ENCODE results near the gene C16orf95.

DNA sequence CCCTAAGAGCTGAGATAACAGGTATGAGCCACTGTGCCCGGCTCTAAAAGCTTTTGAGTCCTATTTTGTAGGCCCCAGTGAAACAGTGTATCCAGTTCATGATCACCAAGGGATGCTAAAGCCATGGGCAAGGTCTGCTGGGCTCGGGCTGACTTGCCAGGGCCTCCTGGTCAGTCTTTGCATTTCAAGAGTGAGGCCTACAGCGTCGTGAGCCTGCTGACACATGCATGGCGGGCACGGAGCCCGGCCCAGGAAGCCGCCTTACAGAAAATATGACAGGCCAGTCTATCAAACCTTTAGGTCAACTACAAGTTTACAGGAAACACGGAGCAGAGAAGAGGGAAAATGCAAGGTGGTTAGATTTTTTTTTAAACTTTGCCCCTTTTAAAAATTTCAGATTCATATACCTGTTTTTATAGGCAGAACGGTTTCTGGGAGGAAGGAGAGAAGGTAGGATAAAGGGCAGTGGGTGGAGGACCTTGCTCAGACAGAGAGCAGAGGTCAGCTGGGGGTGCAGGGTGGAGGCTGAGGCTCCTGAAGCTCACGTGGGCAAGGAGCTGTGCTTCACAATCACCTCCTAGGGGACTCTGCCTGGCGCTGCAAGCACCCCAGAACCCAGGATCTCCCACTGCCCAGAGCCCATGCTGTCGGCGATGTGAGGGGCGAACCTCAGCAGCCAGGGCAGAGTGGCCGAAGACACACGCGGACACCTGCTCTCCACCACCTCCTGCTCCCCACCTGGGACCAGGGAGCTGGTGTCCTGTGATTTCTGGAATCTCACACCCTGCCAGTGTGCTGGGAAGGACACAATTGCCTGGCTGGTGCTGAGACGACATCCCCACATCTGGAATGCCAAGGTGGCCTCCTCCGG lies 21.3 kb downstream of the C16orf95 start:
- TF ChIP-seq, protein P1, sequence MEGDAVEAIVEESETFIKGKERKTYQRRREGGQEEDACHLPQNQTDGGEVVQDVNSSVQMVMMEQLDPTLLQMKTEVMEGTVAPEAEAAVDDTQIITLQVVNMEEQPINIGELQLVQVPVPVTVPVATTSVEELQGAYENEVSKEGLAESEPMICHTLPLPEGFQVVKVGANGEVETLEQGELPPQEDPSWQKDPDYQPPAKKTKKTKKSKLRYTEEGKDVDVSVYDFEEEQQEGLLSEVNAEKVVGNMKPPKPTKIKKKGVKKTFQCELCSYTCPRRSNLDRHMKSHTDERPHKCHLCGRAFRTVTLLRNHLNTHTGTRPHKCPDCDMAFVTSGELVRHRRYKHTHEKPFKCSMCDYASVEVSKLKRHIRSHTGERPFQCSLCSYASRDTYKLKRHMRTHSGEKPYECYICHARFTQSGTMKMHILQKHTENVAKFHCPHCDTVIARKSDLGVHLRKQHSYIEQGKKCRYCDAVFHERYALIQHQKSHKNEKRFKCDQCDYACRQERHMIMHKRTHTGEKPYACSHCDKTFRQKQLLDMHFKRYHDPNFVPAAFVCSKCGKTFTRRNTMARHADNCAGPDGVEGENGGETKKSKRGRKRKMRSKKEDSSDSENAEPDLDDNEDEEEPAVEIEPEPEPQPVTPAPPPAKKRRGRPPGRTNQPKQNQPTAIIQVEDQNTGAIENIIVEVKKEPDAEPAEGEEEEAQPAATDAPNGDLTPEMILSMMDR (IDR thresholded peaks at IDR 0.05) = no peak
- TF ChIP-seq ZFX (IDR thresholded peaks at IDR 0.05; ENCODE audit: borderline replicate concordance) = no peak
